CD4-positive, alpha-beta T cell (primary cell): ENCODE measurements around the gene DYRK1A. TPM values are rescaled to one million over a fixed set of nuclear protein-coding genes. Genes with fewer than 3 reads are reported as not detected.

Source experiments
- ATAC-seq: fragments of 200-7000 bp; cut with Tn5 transposase; one replicate; pipeline ENCODE4 v1.10.0; 2022; ENCODE audit warnings: mild to moderate bottlenecking; ENCODE audit not compliant: poor library complexity
- CTCF ChIA-PET: fragments of 350-600 bp; sonication (Branson Sonifier 250); formaldehyde crosslinking; loops from one replicate; lab custom pipeline; 2021; ENCODE audit warnings: antibody characterized with exemption, inconsistent platforms; lab: Charles Lee
- POLR2A ChIA-PET: fragments of 350-600 bp; sonication (Branson Sonifier 250); formaldehyde crosslinking; loops from one replicate; lab custom pipeline; 2021; ENCODE audit warnings: antibody characterized with exemption, inconsistent platforms; lab: Charles Lee
- DNase-seq, 14 experiments: peaks; one replicate each; pipeline ENCODE4 v3.0.0-alpha.2; 2013 to 2020; ENCODE audit warnings: mixed read lengths in 2 of 14
- H3K27ac ChIP-seq, 2 donors: one replicate each; pipeline versions ENCODE4 v1.5.1 to v1.7.0; 2013; ENCODE audit warnings: low read length in 2 of 2, low read depth in 1 of 2, mild to moderate bottlenecking in 1 of 2
- H3K27me3 ChIP-seq, 2 experiments: 1 replicate in 1 of 2; 2 replicates in 1 of 2; pipeline versions ENCODE4 v1.6.1 to v1.7.0; 2013; ENCODE audit warnings: low read length in 2 of 2, control low read depth in 1 of 2, mild to moderate bottlenecking in 1 of 2, moderate library complexity in 1 of 2; ENCODE audit not compliant: insufficient read depth in 2 of 2, control insufficient read depth in 1 of 2
- H3K36me3 ChIP-seq: one replicate; pipeline ENCODE4 v1.6.1; 2013; ENCODE audit warnings: low read length, control low read depth; ENCODE audit not compliant: insufficient read depth
- H3K4me1 ChIP-seq: one replicate; pipeline ENCODE4 v1.6.1; 2013; ENCODE audit warnings: low read length, control low read depth; ENCODE audit not compliant: insufficient read depth
- H3K4me3 ChIP-seq: one replicate; pipeline ENCODE4 v1.5.1; 2013; ENCODE audit warnings: mild to moderate bottlenecking, low read length, moderate library complexity
- H3K9me3 ChIP-seq, 2 experiments: 1 replicate in 1 of 2; 2 replicates in 1 of 2; pipeline versions ENCODE4 v1.6.1 to v1.7.0; 2013; ENCODE audit warnings: low read length in 2 of 2, mild to moderate bottlenecking in 2 of 2, control low read depth in 1 of 2, moderate library complexity in 1 of 2; ENCODE audit not compliant: control insufficient read depth in 1 of 2, insufficient read depth in 1 of 2
- H3K27ac Mint-ChIP-seq: one replicate; pipeline ENCODE4 v1.8.0; 2020; ENCODE audit warnings: mixed read lengths
- H3K27me3 Mint-ChIP-seq: one replicate; pipeline ENCODE4 v1.8.0; 2021; ENCODE audit warnings: mixed read lengths
- H3K36me3 Mint-ChIP-seq: one replicate; pipeline ENCODE4 v1.8.0; 2021; ENCODE audit warnings: low read depth, mixed read lengths
- H3K4me1 Mint-ChIP-seq: one replicate; pipeline ENCODE4 v1.8.0; 2021; ENCODE audit warnings: low read depth, mixed read lengths
- H3K4me3 Mint-ChIP-seq: one replicate; pipeline ENCODE4 v1.8.0; 2020; ENCODE audit warnings: mild to moderate bottlenecking, mixed read lengths
- H3K9me3 Mint-ChIP-seq: one replicate; pipeline ENCODE4 v1.8.0; 2020; ENCODE audit warnings: mixed read lengths
- CTCF ChIP-seq: fragments of 200-600 bp; IDR thresholded peaks from one replicate; pipeline ENCODE4 v1.8.0; 2022; ENCODE audit warnings: antibody characterized with exemption, mild to moderate bottlenecking
- intact Hi-C, 2 experiments: fragments of 100-400 bp; cut with DNase I in 1 of 2; cut with micrococcal nuclease in 1 of 2; formaldehyde crosslinking; loops; one replicate each; pipeline versions ENCODE4 v1.15.1 to v1.9.0; 2023 to 2025; cut with DNase I, micrococcal nuclease
- total RNA-seq, 174 experiments: library from RNA in 2 of 174; stranded (reverse) in 2 of 174; gene quantifications; one replicate each; pipeline ENCODE4 v1.2.3 and lab custom pipeline; 2021 to 2026

DYRK1A gene
- total RNA-seq, 2 experiments from 2014 or later = 135 to 145 TPM

- ATAC-seq = no peak
These were observed 139.4 kb downstream of the DYRK1A start for GRCh38 chr21:37505963-37506362.

DNA sequence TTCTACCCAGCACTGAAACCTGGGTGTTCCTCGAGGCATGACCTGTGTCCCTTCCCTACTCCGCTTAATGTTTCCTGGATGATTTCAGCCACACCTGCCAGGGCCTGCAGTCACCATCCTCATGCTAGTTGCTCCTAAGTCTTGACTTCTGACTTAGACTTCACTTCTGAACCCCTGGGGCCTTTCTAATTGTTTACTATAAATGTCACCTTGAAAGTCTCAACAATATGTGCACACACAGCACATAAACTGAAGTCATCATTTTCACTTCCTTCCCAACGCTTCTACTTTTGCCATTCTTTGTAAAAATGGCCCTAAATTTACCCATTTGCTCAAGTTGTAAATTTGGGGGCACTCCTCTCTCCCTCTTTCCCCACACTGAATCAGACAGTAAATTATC, 141.1 kb downstream of the DYRK1A start:
- Histone ChIP-seq H3K4me3 (no peak overlapping the region), H3K27ac (no peak overlapping the region), H3K36me3 (peaks cover 95% of the 10 kb centered on the region), H3K9me3 (no peaks in the 10 kb centered on the region), H3K27me3 (no peaks in the 10 kb centered on the region), H3K4me1 (no peaks in the 10 kb centered on the region)
- no peak for TF ChIP-seq CTCF
- Mint-ChIP-seq H3K4me1 (peaks cover 19% of the 10 kb centered on the region), H3K36me3 (peaks cover 7% of the 10 kb centered on the region), H3K27ac (no peak overlapping the region), H3K9me3 (no peaks in the 10 kb centered on the region), H3K27me3 (no peaks in the 10 kb centered on the region), H3K4me3 (no peak overlapping the region)
- no peak for DNase-seq
- ChIA-PET CTCF (no interaction called here), POLR2A (no interaction called here)
- no peak for ATAC-seq
- intact Hi-C loops = no loop called here

More at GRCh38 chr21:37505963-37506362, 139.4 kb downstream of the DYRK1A start:
- Histone ChIP-seq H3K4me1 (no peaks in the 10 kb centered on the region), H3K36me3 (peaks cover 78% of the 10 kb centered on the region), H3K4me3 (no peak overlapping the region), H3K27ac (no peak overlapping the region), H3K27me3 (no peaks in the 10 kb centered on the region), H3K9me3 (no peaks in the 10 kb centered on the region)
- no peaks in the 10 kb centered on the region for H3K27me3 Mint-ChIP-seq
- H3K4me3 Mint-ChIP-seq = no peak overlapping the region
- H3K9me3 Mint-ChIP-seq = no peaks in the 10 kb centered on the region
- peaks cover 25% of the 10 kb centered on the region for H3K4me1 Mint-ChIP-seq
- DNase-seq = no peak
- no peak overlapping the region for H3K27ac Mint-ChIP-seq
- peaks cover 23% of the 10 kb centered on the region for H3K36me3 Mint-ChIP-seq
- ChIA-PET CTCF (no interaction called here), POLR2A (no interaction called here)
- intact Hi-C loops = no loop called here
- no peak for TF ChIP-seq CTCF

- no peak for TF ChIP-seq CTCF
- ChIA-PET CTCF (no interaction called here), POLR2A (no interaction called here)
- Histone ChIP-seq H3K36me3 (peaks cover 97% of the 10 kb centered on the region), H3K27ac (no peak overlapping the region), H3K4me3 (no peak overlapping the region), H3K4me1 (no peaks in the 10 kb centered on the region), H3K9me3 (no peaks in the 10 kb centered on the region), H3K27me3 (no peaks in the 10 kb centered on the region)
- Mint-ChIP-seq H3K9me3 (no peaks in the 10 kb centered on the region), H3K4me1 (peaks cover 14% of the 10 kb centered on the region), H3K27me3 (no peaks in the 10 kb centered on the region), H3K27ac (no peak overlapping the region), H3K36me3 (peaks cover 7% of the 10 kb centered on the region), H3K4me3 (no peak overlapping the region)
- no peak for ATAC-seq
- DNase-seq = no peak
- intact Hi-C loops = no loop called here
These were observed 141.8 kb downstream of the DYRK1A start for GRCh38 chr21:37508341-37508740.
